Natural killer cell (primary cell): ENCODE measurements around the gene STYXL1. TPM values are rescaled to one million over a fixed set of nuclear protein-coding genes. Genes with fewer than 3 reads are reported as not detected.

Experiments
- ATAC-seq, 3 donors: fragments of 150-1000 bp in 2 of 3; fragments of 200-7000 bp in 1 of 3; cut with Tn5 transposase; 1 replicate in 1 of 3; 2 replicates in 2 of 3; pipeline ENCODE4 v1.10.0; 2021; ENCODE audit warnings: mild to moderate bottlenecking in 2 of 3, moderate library complexity in 2 of 3
- DNase-seq, 2 donors: peaks; one replicate each; pipeline versions ENCODE4 v3.0.0 to v3.0.0-alpha.2; 2013 to 2021; ENCODE audit warnings: mixed read lengths in 1 of 2
- H3K27ac ChIP-seq: one replicate; pipeline ENCODE4 v1.5.1; 2013; ENCODE audit warnings: mild to moderate bottlenecking, low read length
- H3K27me3 ChIP-seq: one replicate; pipeline ENCODE4 v1.6.1; 2013; ENCODE audit warnings: low read length; ENCODE audit not compliant: control insufficient read depth, insufficient read depth
- H3K36me3 ChIP-seq: one replicate; pipeline ENCODE4 v1.6.1; 2013; ENCODE audit warnings: low read length; ENCODE audit not compliant: control insufficient read depth, insufficient read depth
- H3K4me1 ChIP-seq: one replicate; pipeline ENCODE4 v1.6.1; 2013; ENCODE audit warnings: low read length; ENCODE audit not compliant: control insufficient read depth, insufficient read depth
- H3K4me3 ChIP-seq: one replicate; pipeline ENCODE4 v1.5.1; 2013; ENCODE audit warnings: low read length
- H3K9me3 ChIP-seq: one replicate; pipeline ENCODE4 v1.6.1; 2013; ENCODE audit warnings: low read length; ENCODE audit not compliant: control insufficient read depth, insufficient read depth
- H3K27ac Mint-ChIP-seq, 2 donors: one replicate each; pipeline ENCODE4 v1.8.0; 2022; ENCODE audit warnings: mild to moderate bottlenecking in 2 of 2, mixed read lengths in 2 of 2, moderate library complexity in 1 of 2
- H3K27me3 Mint-ChIP-seq, 2 donors: one replicate each; pipeline ENCODE4 v1.8.0; 2022; ENCODE audit warnings: low read depth in 2 of 2, mixed read lengths in 2 of 2
- H3K36me3 Mint-ChIP-seq: one replicate; pipeline ENCODE4 v1.8.0; 2022; ENCODE audit warnings: mixed read lengths
- H3K4me1 Mint-ChIP-seq, 2 donors: one replicate each; pipeline ENCODE4 v1.8.0; 2022; ENCODE audit warnings: mixed read lengths in 2 of 2
- H3K4me3 Mint-ChIP-seq: one replicate; pipeline ENCODE4 v1.8.0; 2022; ENCODE audit warnings: mild to moderate bottlenecking, moderate library complexity, mixed read lengths
- H3K9me3 Mint-ChIP-seq, 2 donors: one replicate each; pipeline ENCODE4 v1.8.0; 2022; ENCODE audit warnings: mixed read lengths in 2 of 2
- WGBS: methylation state at CpG from one replicate; pipeline ENCODE4 v1.1.7; 2013; ENCODE audit warnings: missing lambda C conversion rate; ENCODE audit not compliant: insufficient coverage; 5-methylcytosine and 5-hydroxymethylcytosine counted together
- intact Hi-C: fragments of 100-400 bp; cut with micrococcal nuclease; formaldehyde crosslinking; loops from one replicate; pipeline ENCODE4 v1.14.2; 2022
- total RNA-seq, 4 donors: library from RNA; stranded (reverse); fragments of 120-200 nt in 1 of 4; gene quantifications; one replicate each; pipeline versions ENCODE4 v1.2.3 to v1.2.4, GENCODE V29; 2013 to 2022
- TF ChIP-seq, protein P1 (sequence below): fragments of 200-600 bp; IDR thresholded peaks from one replicate; pipeline ENCODE4 v1.8.0; 2022; ENCODE audit warnings: antibody characterized with exemption

Gene STYXL1
- total RNA-seq, 3 donors from 2014 or later (not counting 1 experiment from before 2014, with no cell fraction given): 15.1 to 33.2 (median 18.8) TPM

DNA sequence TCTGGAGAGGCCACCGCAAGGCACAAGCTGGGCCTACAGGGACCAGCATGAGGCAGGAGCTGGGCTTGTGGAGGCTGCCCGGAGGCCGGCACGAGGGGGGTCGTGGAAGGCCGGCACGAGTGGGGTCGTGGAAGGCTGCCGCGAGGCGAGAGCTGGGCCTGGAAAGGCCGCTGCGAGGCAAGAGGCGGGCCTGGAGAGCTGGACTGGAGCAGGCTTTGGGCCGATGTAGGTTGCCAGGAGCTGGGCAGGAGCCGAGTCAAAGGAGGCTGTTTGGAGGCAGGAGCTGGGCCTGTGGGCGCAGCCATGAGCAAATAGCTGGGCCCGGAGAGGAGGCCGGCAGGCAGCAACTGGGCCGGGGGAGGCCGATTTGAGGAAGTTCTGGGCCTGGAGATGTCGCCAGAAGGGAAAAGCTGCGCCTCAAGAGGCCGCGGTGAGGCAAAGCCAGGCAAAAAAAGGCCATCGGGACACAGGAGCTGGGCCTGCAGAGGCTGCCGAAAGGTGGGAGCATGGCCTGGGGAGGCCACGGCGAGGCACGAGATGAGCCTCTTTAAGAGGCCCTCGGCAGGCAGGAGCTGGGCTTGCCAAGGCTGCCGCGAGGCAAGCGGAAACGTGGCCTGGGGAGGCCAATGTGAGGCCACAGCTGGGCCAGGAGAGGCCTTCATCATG is 26.6 kb upstream of the STYXL1 start:
- H3K36me3 Mint-ChIP-seq: no peaks in the 10 kb centered on the region
- no peak overlapping the region for H3K27ac ChIP-seq
- no peak overlapping the region for H3K27ac Mint-ChIP-seq
- H3K9me3 ChIP-seq: no peaks in the 10 kb centered on the region
- WGBS: 97% methylated on average over 35 of the region's 35 CpGs
- no peak for DNase-seq
- ATAC-seq: no peak
- H3K27me3 Mint-ChIP-seq: no peaks in the 10 kb centered on the region
- no peak overlapping the region for H3K4me3 ChIP-seq
- intact Hi-C loops: no loop called here
- H3K4me1 Mint-ChIP-seq: peaks cover 5 to 6% of the 10 kb centered on the region in 2 donors
- H3K4me1 ChIP-seq: no peaks in the 10 kb centered on the region
- H3K27me3 ChIP-seq: no peaks in the 10 kb centered on the region
- no peaks in the 10 kb centered on the region for H3K9me3 Mint-ChIP-seq
- TF ChIP-seq, protein P1, sequence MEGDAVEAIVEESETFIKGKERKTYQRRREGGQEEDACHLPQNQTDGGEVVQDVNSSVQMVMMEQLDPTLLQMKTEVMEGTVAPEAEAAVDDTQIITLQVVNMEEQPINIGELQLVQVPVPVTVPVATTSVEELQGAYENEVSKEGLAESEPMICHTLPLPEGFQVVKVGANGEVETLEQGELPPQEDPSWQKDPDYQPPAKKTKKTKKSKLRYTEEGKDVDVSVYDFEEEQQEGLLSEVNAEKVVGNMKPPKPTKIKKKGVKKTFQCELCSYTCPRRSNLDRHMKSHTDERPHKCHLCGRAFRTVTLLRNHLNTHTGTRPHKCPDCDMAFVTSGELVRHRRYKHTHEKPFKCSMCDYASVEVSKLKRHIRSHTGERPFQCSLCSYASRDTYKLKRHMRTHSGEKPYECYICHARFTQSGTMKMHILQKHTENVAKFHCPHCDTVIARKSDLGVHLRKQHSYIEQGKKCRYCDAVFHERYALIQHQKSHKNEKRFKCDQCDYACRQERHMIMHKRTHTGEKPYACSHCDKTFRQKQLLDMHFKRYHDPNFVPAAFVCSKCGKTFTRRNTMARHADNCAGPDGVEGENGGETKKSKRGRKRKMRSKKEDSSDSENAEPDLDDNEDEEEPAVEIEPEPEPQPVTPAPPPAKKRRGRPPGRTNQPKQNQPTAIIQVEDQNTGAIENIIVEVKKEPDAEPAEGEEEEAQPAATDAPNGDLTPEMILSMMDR: no peak
- no peak overlapping the region for H3K4me3 Mint-ChIP-seq
- H3K36me3 ChIP-seq: no peaks in the 10 kb centered on the region

DNA sequence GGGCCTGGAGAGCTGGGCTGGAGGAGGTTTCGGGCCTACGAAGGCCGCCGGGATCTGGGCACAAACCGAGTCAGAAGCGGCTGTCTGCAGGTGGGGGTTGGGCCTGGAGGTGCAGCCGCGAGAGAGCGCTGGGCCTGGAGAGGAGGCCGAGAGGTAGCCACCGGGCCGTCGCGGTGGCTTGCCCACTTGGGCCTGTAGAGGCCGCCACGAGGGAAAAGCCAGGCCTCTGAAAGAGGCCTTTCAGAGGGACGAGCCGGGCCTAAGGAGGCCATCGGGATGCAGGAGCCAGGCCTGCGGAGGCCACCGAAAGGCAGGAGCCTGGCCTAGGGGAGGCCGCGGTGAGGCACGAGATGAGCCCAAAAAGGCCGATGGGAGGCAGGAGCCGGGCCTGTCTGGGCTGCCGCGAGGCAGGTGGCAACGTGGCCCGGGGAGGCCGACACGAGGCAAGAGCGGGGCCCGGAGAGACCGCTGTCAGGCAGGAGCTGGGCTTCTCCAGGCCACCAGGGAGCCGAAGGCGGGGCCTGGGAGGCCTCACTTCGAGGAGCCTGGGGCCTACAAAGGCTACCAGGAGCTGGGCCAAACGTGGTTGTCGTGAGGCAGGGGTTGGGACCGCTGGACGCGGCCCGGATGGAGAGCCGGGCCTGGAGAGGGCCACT is 25.7 kb upstream of the STYXL1 start:
- no peak for DNase-seq
- intact Hi-C loops: no loop called here
- H3K4me1 Mint-ChIP-seq: peaks cover 5 to 6% of the 10 kb centered on the region in 2 donors
- Histone ChIP-seq H3K4me3 (no peak overlapping the region), H3K36me3 (no peaks in the 10 kb centered on the region), H3K4me1 (no peaks in the 10 kb centered on the region), H3K27ac (no peak overlapping the region), H3K27me3 (no peaks in the 10 kb centered on the region), H3K9me3 (no peaks in the 10 kb centered on the region)
- WGBS: 97% methylated on average over 45 of the region's 45 CpGs
- no peak overlapping the region for H3K4me3 Mint-ChIP-seq
- H3K36me3 Mint-ChIP-seq: no peaks in the 10 kb centered on the region
- H3K27me3 Mint-ChIP-seq: no peaks in the 10 kb centered on the region
- H3K9me3 Mint-ChIP-seq: no peaks in the 10 kb centered on the region
- TF ChIP-seq, protein P1: no peak
- H3K27ac Mint-ChIP-seq: no peak overlapping the region
- ATAC-seq: no peak

DNA sequence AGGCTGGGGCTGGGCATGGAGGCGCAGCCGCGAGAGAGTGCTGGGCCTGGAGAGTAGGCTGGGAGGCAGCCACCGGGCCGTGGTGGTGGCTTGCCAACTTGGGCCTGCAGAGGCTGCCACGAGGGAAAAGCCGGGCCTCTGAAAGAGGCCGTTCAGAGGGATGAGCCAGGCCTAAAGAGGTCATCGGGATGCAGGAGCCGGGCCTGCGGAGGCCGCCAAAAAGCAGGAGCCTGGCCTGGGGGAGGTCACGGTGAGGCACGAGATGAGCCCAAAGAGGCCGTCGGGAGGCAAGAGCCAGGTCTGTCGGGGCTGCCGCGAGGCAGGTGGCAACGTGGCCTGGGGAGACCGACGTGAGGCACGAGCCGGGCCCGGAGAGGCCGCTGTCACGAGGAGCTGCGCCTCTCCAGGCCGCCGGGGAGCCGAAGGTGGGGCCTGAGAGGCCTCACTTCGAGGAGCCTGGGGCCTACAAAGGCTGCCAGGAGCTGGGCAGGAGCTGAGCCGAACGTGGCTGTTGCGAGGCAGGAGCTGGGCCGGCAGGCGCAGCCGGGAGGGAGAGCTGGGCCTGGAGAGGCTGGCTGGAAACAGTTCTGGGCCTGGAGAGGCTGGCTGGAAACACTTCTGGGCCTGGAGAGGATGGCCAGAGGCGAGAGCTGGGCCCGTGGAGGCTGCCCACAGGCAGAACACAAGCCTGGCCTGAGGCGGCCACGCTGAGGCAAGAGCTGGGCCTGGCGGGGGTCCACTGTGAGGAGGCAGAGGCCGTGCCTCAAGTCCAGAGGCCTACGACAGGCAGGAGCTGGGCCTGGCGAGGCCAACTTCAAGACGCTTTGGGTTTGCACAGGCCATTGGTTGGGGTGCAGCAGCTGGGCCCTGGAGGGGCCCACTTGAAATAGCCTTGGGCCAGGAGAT is 24.7 kb upstream of the STYXL1 start:
- Mint-ChIP-seq H3K27ac (no peak overlapping the region), H3K27me3 (no peaks in the 10 kb centered on the region), H3K4me3 (no peak overlapping the region), H3K9me3 (no peaks in the 10 kb centered on the region), H3K36me3 (no peaks in the 10 kb centered on the region), H3K4me1 (peaks cover 5 to 6% of the 10 kb centered on the region in 2 donors)
- Histone ChIP-seq H3K27me3 (no peaks in the 10 kb centered on the region), H3K4me1 (no peaks in the 10 kb centered on the region), H3K36me3 (no peaks in the 10 kb centered on the region), H3K9me3 (no peaks in the 10 kb centered on the region), H3K4me3 (no peak overlapping the region), H3K27ac (no peak overlapping the region)
- DNase-seq (no peak), ATAC-seq (no peak)
- WGBS: 95% methylated on average over 47 of the region's 47 CpGs
- intact Hi-C loops: no loop called here
- TF ChIP-seq, protein P1: no peak
